GM21619 (cell line): ENCODE data around the gene FOXL3.

ENCODE experiments used
- ATAC-seq: cut with Tn5 transposase; IDR thresholded peaks from one replicate; pipeline ENCODE4 v1.9.1; 2021; ENCODE audit not compliant: unreplicated experiment

Gene FOXL3

GRCh38 chr7:265998-266850 is 23.7 kb upstream of the FOXL3 start:
- no peak for ATAC-seq

DNA sequence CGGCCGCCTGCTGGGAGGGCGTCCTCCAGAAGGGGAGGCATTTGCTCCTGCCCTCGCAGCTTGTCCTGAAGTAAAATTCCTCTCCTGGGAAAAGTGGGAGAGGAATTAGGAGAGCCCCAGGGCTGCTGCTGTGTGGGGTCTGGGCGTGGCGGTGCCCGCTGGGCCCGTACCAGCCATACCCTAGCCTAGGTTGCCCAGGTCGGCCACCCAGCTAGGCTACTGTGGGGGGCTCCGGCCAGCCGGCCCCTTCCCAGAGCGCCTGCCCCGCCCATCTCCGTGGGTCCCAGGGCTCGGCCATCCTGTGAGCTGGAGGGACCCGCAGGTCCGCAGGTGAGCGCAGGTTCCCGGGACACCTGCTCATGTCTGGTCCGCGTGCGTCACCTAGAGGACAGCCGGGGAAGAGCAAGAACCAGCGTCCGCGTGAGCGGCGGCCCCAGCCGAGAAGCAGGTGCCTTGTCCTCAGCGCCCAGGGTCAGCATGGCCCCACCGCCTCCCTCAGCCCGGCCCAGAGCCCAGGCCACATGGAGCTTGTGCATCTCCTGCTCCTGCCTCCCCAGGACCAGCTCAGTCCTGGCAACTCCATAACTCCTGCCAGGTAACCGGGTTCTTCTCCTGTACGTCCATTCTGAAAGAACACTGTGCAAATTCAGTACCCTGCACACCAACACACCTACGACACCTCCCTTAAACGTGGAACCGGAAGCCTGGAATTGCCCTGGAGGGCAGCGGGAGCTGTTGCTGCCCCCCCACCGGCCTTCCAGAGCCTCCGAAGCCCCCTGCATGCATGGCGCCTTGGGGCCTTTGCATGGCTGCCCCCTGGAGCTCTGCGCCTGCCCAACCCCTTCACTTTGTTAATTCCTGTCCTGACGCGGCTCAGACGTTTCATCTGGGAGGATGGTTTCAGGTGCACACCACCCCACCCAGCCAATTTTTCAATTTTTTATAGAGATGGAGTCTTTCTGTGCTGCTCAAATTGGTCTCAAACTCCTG is 22.8 kb upstream of the FOXL3 start:
- no peak for ATAC-seq

DNA sequence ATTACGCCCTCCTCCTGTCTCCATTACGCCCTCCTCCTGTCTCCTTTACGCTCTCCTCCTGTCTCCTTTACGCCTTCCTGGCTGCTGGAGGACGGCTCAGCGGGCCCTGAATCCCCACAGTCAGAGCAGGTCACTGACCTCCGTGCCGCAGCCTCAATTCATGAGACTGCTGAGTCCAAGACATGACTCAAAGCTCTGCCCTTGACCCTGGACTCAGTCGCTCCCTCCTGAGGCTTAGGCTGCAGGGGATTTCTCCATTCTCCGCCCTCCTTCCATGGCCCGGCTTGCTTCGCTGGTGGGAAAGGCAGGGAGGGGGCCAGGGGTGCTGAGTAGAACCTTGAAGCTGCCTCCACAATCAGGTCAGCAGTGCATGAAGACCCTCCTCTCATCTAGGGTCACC is 21.0 kb upstream of the FOXL3 start:
- ATAC-seq, result no peak

- ATAC-seq, result no peak
Measured at GRCh38 chr7:269721-270120, 20.2 kb upstream of the FOXL3 start.

GRCh38 chr7:270351-270983 is 19.5 kb upstream of the FOXL3 start:
- no peak for ATAC-seq

DNA sequence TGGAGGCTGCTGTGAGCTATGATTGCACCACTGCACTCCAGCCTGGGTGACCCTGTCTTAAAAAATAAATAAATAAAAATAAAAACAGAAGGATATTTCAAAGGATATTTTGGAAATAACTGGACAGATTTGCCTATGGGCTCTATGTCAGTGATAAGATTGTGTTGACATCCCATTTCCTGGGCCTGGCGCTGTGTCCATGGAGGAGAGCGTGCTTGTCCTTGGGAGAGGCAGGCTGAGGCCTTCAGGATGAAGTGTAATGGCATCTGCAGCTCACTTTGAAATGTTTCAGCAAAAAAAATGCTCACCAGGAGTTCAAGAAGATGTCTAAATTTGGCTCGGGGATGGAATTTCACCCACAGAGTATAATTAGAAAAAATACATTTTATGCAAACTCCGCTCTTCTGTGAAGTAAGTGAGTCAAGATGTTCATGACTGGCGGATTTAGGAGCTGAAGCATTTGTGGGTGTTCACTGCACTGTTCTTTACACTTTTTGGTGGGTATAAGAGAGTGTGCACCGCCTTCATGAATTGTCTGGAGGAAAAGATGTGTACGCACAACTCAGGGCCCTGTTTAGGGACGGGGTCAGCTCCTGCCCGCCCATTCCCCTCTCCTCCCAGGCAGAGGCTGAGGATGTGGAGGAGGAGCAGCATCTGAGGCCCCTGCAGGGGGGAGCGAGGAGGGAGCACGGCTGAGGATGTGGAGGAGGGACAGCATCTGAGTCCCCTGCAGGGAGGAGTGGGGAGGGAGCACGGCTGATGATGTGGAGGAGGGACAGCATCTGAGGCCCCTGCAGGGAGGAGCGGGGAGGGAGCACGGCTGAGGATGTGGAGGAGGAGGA is 18.5 kb upstream of the FOXL3 start:
- ATAC-seq, result no peak

DNA sequence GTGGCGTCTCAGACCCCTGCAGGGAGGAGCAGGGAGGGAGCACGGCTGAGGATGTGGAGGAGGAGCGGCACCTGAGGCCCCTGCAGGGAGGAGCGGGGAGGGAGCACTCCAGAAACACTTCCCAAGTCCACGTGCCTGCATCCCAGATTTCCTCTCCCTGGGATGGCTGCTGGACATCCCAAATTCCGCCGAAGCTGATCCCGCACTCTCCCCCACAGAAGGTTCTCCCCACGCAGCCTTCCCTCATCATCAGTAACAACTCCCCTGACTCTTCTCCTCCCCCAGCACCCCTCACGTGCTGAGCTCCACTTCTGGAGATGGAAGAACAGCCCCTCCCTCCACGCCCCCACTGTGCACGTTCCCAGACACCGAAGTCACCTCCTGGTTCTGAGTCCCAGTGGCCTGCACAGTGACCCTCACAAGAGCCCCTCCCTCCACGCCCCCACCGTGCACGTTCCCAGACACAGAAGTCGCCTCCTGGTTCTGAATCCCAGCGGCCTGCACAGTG is 17.8 kb upstream of the FOXL3 start:
- no peak for ATAC-seq

DNA sequence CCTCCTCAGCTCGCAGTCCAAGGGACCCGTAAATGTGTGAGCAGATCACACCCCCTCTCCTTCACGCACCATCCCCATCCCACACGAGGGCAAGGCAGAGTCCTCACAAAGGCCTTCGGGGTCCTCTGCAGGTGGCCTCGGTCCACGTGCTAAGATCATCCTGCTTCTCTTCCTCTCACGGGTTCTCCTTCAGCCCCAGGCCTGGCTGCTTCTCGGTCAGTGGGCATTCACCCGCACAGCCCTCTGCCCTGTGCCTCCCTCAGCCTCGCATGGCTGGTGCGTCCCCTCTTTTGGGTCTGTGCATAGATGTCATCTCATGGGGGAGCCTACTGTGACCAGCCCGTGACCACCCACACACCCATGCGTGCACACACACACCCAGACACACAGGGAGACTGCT is 17.3 kb upstream of the FOXL3 start:
- ATAC-seq, result no peak

DNA sequence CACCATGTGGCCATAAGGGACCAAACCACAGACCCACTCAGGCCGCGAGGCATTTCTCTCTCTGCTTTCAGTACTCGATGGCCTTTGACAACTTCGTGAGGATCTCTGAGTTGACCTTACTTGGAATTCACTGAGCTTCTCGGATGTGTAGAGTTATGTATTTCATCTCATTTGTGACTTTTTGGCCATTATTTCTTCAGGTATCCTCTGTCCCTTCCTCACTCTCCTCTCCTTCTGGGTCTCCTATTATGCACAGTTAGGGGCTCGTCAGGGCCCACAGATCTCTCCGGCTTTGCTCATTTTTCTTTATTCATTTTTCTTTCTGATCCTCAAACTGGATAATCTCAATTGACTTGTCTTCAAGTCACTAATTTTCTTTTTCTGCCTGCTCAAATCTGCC is 16.6 kb upstream of the FOXL3 start:
- no peak for ATAC-seq

GRCh38 chr7:274266-274665 is 15.7 kb upstream of the FOXL3 start:
- ATAC-seq, result no peak

DNA sequence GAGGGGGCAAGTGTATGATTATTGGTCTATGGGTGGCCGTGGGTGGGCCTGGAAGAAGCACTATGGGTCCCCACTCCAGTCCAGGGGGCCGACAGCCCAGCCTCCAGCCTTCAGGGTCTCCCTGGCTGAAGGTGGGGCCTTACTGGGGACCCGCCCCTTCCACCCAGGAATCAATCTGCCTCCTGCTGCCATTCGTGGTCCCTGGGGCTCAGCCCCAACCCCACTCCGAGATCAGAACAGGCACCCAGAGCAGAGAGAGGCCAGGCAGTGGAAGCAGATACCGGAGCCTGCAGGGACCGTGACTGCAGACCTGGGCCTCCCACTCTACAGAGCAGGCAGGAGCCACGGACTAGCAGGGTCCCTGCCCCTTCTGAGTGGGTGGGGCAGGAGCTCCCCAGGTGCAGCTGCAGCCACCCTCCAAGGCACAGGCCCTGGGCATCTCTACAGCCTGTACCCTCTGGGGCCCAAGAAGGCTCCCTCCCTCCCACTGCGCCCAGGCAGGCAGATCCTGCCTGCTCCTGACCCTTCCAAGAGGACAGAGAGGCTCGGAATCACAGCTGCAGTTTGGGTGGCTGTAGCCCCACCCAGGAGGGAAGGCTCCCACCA is 13.6 kb upstream of the FOXL3 start:
- ATAC-seq, result no peak

GRCh38 chr7:277228-277627 is 12.7 kb upstream of the FOXL3 start:
- ATAC-seq, result no peak

GRCh38 chr7:278081-278480 is 11.9 kb upstream of the FOXL3 start:
- ATAC-seq, result no peak

GRCh38 chr7:279821-280220 is 10.1 kb upstream of the FOXL3 start:
- ATAC-seq, result no peak

DNA sequence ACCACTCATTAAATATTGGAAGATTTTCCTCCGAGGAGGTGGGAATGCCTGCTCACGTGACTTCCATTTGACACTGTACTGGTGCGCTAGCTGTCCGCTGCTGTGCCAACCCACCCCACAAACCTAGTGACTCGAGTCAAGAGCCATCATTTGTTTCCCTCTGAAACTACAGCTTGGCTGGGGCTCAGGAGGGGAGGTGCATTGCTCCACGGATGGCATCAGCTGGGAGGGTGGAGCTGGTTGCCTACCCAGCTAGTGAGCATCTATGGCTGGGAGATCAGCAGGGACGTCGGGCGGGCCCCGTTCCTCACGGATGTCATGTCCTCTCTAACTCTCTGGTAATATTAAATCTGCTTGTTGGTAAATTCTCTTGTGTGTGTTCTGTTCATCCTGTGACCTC is 9.5 kb upstream of the FOXL3 start:
- ATAC-seq, result no peak

- ATAC-seq, result no peak
Measured at GRCh38 chr7:281637-282036, 8.3 kb upstream of the FOXL3 start.

GRCh38 chr7:282621-283020 is 7.3 kb upstream of the FOXL3 start:
- no peak for ATAC-seq

DNA sequence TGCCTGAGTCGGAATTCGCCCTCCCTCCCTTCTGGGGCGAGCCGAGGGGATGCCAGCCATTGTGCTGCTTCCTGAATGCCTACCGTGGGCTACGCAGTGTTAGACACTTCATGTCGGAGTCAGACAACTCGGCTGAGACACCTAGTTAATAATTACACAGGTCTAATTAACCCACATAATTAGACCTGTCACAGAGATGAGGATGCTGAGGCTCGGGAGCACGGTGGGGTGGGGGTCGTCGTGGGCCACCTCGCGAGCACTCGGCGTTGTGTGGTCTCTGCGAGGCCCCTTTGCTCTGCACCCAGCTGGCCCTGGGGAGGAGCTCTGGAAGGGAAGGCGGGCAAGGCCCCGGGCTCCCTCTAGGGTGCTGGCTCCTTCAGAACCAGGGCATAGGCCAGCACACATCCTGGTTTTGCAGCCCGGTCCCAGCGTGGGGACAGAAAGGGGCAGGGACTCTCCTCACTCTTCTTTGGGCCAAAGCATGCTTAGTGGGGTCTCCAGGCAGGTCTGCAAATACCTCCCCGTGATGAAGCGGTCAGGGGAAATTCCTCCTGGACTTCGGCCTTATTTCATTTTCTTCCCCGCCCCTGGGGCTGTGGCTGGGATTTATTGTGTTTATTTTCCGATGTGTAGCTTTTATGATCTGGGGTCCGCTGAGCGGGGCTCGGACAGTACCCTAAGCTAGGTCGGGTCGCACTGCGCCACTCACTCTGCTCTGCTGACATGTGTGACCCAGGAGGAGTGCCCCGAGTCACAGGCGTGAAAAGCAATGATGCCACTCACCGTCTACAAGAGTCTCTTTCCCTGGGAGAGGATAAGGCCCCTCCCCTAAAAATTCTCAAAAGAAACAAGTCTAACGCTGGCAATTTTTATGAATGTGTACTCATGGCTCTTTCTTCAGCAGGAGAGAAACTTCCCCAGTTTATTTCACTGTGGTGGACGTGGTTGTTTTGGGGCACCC is 4.9 kb upstream of the FOXL3 start:
- no peak for ATAC-seq

GRCh38 chr7:285731-286130 is 4.2 kb upstream of the FOXL3 start:
- no peak for ATAC-seq
